PC-3 (cell line): ENCODE data around the gene GALNT10. TPM values are rescaled to one million over a fixed set of nuclear protein-coding genes. Genes with fewer than 3 reads are reported as not detected.

Experiments used
- ATAC-seq: fragments of 200-7000 bp; cut with Tn5 transposase; 2 replicates; pipeline ENCODE4 v1.9.1; 2020; ENCODE audit warnings: mild to moderate bottlenecking, moderate library complexity
- BruUV-seq: library from RNA; stranded (reverse); fragments of 400-500 nt; replicated peaks from 2 replicates; lab custom pipeline; 2021; lab: Mats Ljungman, UMichigan
- CTCF ChIA-PET: fragments of 300-600 bp; sonication (Branson Sonifier 250); formaldehyde crosslinking; loops from one replicate; lab custom pipeline; 2022; ENCODE audit warnings: antibody characterized with exemption; lab: Charles Lee
- POLR2A ChIA-PET: fragments of 300-600 bp; sonication (Branson Sonifier 250); formaldehyde crosslinking; loops from one replicate; lab custom pipeline; 2022; ENCODE audit warnings: antibody characterized with exemption; ENCODE audit not compliant: unreplicated experiment; lab: Charles Lee
- DNase-seq: peaks from one replicate; pipeline ENCODE4 v3.0.0-alpha.2; 2015
- H2AFZ ChIP-seq: fragments of 300-600 bp; sonication (generic); 2 replicates; pipeline ENCODE4 v1.6.0; 2016; ENCODE audit warnings: antibody characterized with exemption, low read length
- H3F3A ChIP-seq: fragments of 300-600 bp; sonication (generic); one replicate; pipeline ENCODE4 v1.6.0; 2017; ENCODE audit warnings: antibody characterized with exemption, low read length, control low read depth, mild to moderate bottlenecking; ENCODE audit not compliant: unreplicated experiment
- H3K27ac ChIP-seq: fragments of 300-600 bp; sonication (generic); 2 replicates; pipeline ENCODE4 v1.5.1; 2016; ENCODE audit warnings: mild to moderate bottlenecking, low read length
- H3K27me3 ChIP-seq: fragments of 300-600 bp; sonication (generic); 2 replicates; pipeline ENCODE4 v1.6.1; 2016; ENCODE audit warnings: low read length, mixed read lengths
- H3K36me3 ChIP-seq: fragments of 300-600 bp; sonication (generic); 2 replicates; pipeline ENCODE4 v1.6.1; 2016; ENCODE audit warnings: low read depth, mixed run types, low read length, mixed read lengths
- H3K4me1 ChIP-seq: fragments of 300-600 bp; sonication (generic); 2 replicates; pipeline ENCODE4 v1.5.1; 2016; ENCODE audit warnings: low read length; ENCODE audit not compliant: insufficient read depth
- H3K4me2 ChIP-seq: fragments of 300-600 bp; sonication (generic); 2 replicates; pipeline ENCODE4 v1.6.0; 2016; ENCODE audit warnings: low read length
- H3K4me3 ChIP-seq: fragments of 300-600 bp; sonication (generic); 2 replicates; pipeline ENCODE4 v1.5.1; 2016; ENCODE audit warnings: mild to moderate bottlenecking, low read length, mixed read lengths
- H3K79me2 ChIP-seq: fragments of 300-600 bp; sonication (generic); 2 replicates; pipeline ENCODE4 v1.6.1; 2017; ENCODE audit warnings: low read length, mixed read lengths
- H3K9ac ChIP-seq: fragments of 300-600 bp; sonication (generic); 2 replicates; pipeline ENCODE4 v1.6.0; 2016; ENCODE audit warnings: mild to moderate bottlenecking, low read length
- H3K9me2 ChIP-seq: fragments of 300-600 bp; sonication (generic); replicated peaks from 2 replicates; pipeline ENCODE4 v1.6.1; 2016; ENCODE audit warnings: mixed run types, low read length, mixed read lengths
- H3K9me3 ChIP-seq: fragments of 300-600 bp; sonication (generic); 2 replicates; pipeline ENCODE4 v1.6.1; 2016; ENCODE audit warnings: low read length, mixed read lengths
- H4K20me1 ChIP-seq: fragments of 300-600 bp; sonication (generic); 2 replicates; pipeline ENCODE4 v1.6.1; 2016; ENCODE audit warnings: low read length, mixed read lengths
- CTCF ChIP-seq: fragments of 300-600 bp; sonication (generic); conservative IDR thresholded peaks from 2 replicates; pipeline ENCODE4 v1.5.1; 2017; ENCODE audit warnings: antibody characterized with exemption, low read depth, mild to moderate bottlenecking, low read length
- EZH2 ChIP-seq: fragments of 300-600 bp; sonication (generic); IDR thresholded peaks from one replicate; pipeline ENCODE4 v1.6.1; 2017; ENCODE audit warnings: antibody characterized with exemption, mild to moderate bottlenecking, low read length; ENCODE audit not compliant: unreplicated experiment
- EZH2phosphoT487 ChIP-seq: fragments of 300-600 bp; sonication (generic); IDR thresholded peaks from 2 replicates; pipeline ENCODE4 v1.6.1; 2018; ENCODE audit warnings: mild to moderate bottlenecking, antibody characterized with exemption, low read length, borderline replicate concordance
- intact Hi-C: fragments of 100-400 bp; cut with micrococcal nuclease; formaldehyde crosslinking; loops from 2 replicates; pipeline ENCODE4 v1.9.0; 2023
- total RNA-seq: library from RNA; depleted of rRNA; stranded (reverse); fragments of >200 nt; gene quantifications from 2 replicates; pipeline ENCODE4 v1.2.3, GENCODE V29; 2014

Gene GALNT10
- total RNA-seq, 1 experiment from 2014 or later = 46.2 TPM

- no peaks in the 10 kb centered on the region for H4K20me1 ChIP-seq
- H3K27me3 ChIP-seq = no peaks in the 10 kb centered on the region
- H3K9me2 ChIP-seq = no peaks in the 10 kb centered on the region
- H3K36me3 ChIP-seq = no peaks in the 10 kb centered on the region
- DNase-seq (no peak), ATAC-seq (no peak)
- H2AFZ ChIP-seq = no peak overlapping the region
- CTCF ChIA-PET = no interaction called here
- TF ChIP-seq CTCF (no peak), EZH2 (no peak)
- H3K9ac ChIP-seq = no peak overlapping the region
- no peaks in the 10 kb centered on the region for H3F3A ChIP-seq
- intact Hi-C loops = no loop called here
- no peaks in the 10 kb centered on the region for H3K4me1 ChIP-seq
- no peak overlapping the region for H3K4me2 ChIP-seq
- no TSS peak for BruUV-seq
- H3K79me2 ChIP-seq = no peaks in the 10 kb centered on the region
- H3K9me3 ChIP-seq = no peaks in the 10 kb centered on the region
- H3K4me3 ChIP-seq = no peak overlapping the region
- POLR2A ChIA-PET = no interaction called here
- H3K27ac ChIP-seq = no peak overlapping the region
Observed at GRCh38 chr5:154163327-154164248, 26.9 kb upstream of the GALNT10 start.

DNA sequence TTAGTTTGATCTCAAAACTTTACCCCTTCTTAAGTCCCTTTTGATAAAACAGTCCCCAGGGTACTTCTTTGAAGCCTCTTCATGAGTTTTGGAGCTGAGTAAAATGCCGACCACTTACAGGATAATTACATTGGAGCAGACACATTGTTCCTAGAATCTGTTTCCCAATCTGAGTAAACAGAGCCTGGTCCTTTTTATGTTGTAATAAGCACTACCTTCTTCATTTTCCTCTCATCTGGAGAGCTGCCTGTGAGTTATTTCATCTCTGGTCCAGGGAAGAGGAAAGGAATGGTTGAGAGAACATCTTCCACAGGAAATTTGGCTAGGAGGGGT lies 26.3 kb upstream of the GALNT10 start:
- H3K4me2 ChIP-seq = no peak overlapping the region
- no peaks in the 10 kb centered on the region for H4K20me1 ChIP-seq
- H3K4me1 ChIP-seq = no peaks in the 10 kb centered on the region
- no peak overlapping the region for H3K4me3 ChIP-seq
- no peak for DNase-seq
- H3K27me3 ChIP-seq = no peaks in the 10 kb centered on the region
- no TSS peak for BruUV-seq
- no peaks in the 10 kb centered on the region for H3K36me3 ChIP-seq
- intact Hi-C loops = no loop called here
- CTCF ChIA-PET = no interaction called here
- H2AFZ ChIP-seq = no peak overlapping the region
- no peak for ATAC-seq
- no peaks in the 10 kb centered on the region for H3K9me2 ChIP-seq
- no peaks in the 10 kb centered on the region for H3F3A ChIP-seq
- H3K79me2 ChIP-seq = no peaks in the 10 kb centered on the region
- H3K9me3 ChIP-seq = no peaks in the 10 kb centered on the region
- H3K9ac ChIP-seq = no peak overlapping the region
- POLR2A ChIA-PET = no interaction called here
- no peak for TF ChIP-seq EZH2phosphoT487
- no peak for TF ChIP-seq CTCF
- TF ChIP-seq EZH2 = no peak
- H3K27ac ChIP-seq = no peak overlapping the region

- POLR2A ChIA-PET = no interaction called here
- H3K79me2 ChIP-seq = no peaks in the 10 kb centered on the region
- intact Hi-C loops = no loop called here
Observed at GRCh38 chr5:154165886-154166285, 24.6 kb upstream of the GALNT10 start.

More at GRCh38 chr5:154165886-154166285, 24.6 kb upstream of the GALNT10 start:
- ATAC-seq = no peak
- Histone ChIP-seq H3K36me3 (no peaks in the 10 kb centered on the region), H3K9me3 (no peaks in the 10 kb centered on the region), H3K9me2 (no peaks in the 10 kb centered on the region), H3K27ac (no peak overlapping the region), H3K9ac (no peak overlapping the region), H3K27me3 (no peaks in the 10 kb centered on the region), H3F3A (no peaks in the 10 kb centered on the region), H2AFZ (no peak overlapping the region), H3K4me2 (no peak overlapping the region), H3K4me1 (no peaks in the 10 kb centered on the region), H3K4me3 (no peak overlapping the region), H4K20me1 (no peaks in the 10 kb centered on the region)
- TF ChIP-seq CTCF (no peak), EZH2phosphoT487 (no peak), EZH2 (no peak)
- BruUV-seq = no TSS peak
- no peak for DNase-seq
- CTCF ChIA-PET = no interaction called here
